Endothelial cell (in vitro differentiated cells): ENCODE measurements around the gene FLT1. TPM values are rescaled to one million over a fixed set of nuclear protein-coding genes. Genes with fewer than 3 reads are reported as not detected.

Source experiments
- DNase-seq: peaks from one replicate; pipeline ENCODE4 v3.0.0; 2021; ENCODE audit warnings: low spot score
- H3K27ac Mint-ChIP-seq: one replicate; pipeline ENCODE4 v1.8.0; 2021; ENCODE audit warnings: mixed read lengths, inconsistent platforms; ENCODE audit not compliant: unreplicated experiment
- H3K27me3 Mint-ChIP-seq: one replicate; pipeline ENCODE4 v1.8.0; 2021; ENCODE audit warnings: mild to moderate bottlenecking, moderate library complexity, mixed read lengths, inconsistent platforms; ENCODE audit not compliant: unreplicated experiment
- H3K36me3 Mint-ChIP-seq: one replicate; pipeline ENCODE4 v1.8.0; 2021; ENCODE audit warnings: mild to moderate bottlenecking, low read depth, mixed read lengths, inconsistent platforms; ENCODE audit not compliant: unreplicated experiment
- H3K4me1 Mint-ChIP-seq: one replicate; pipeline ENCODE4 v1.8.0; 2021; ENCODE audit warnings: mild to moderate bottlenecking, mixed read lengths, inconsistent platforms; ENCODE audit not compliant: unreplicated experiment
- H3K4me3 Mint-ChIP-seq: one replicate; pipeline ENCODE4 v1.8.0; 2021; ENCODE audit warnings: mild to moderate bottlenecking, mixed read lengths, inconsistent platforms; ENCODE audit not compliant: unreplicated experiment
- H3K9me3 Mint-ChIP-seq: one replicate; pipeline ENCODE4 v1.8.0; 2021; ENCODE audit warnings: mixed read lengths, inconsistent platforms; ENCODE audit not compliant: unreplicated experiment
- total RNA-seq: library from RNA; stranded (reverse); fragmentation: NEBNext Ultra II Directional; extraction: Animal tissue kit (Norgen Biotek cat#: 25700); gene quantifications from one replicate; pipeline ENCODE4 v1.2.1, GENCODE V29; 2021; ENCODE audit not compliant: unreplicated experiment
- TF ChIP-seq, protein P1 (sequence below): fragments of 200-600 bp; sonication (generic); IDR thresholded peaks from one replicate; pipeline ENCODE4 v1.5.0; 2021; ENCODE audit warnings: antibody characterized with exemption; ENCODE audit not compliant: unreplicated experiment

FLT1 gene
- total RNA-seq, 1 donor from 2014 or later = 759 TPM

DNA sequence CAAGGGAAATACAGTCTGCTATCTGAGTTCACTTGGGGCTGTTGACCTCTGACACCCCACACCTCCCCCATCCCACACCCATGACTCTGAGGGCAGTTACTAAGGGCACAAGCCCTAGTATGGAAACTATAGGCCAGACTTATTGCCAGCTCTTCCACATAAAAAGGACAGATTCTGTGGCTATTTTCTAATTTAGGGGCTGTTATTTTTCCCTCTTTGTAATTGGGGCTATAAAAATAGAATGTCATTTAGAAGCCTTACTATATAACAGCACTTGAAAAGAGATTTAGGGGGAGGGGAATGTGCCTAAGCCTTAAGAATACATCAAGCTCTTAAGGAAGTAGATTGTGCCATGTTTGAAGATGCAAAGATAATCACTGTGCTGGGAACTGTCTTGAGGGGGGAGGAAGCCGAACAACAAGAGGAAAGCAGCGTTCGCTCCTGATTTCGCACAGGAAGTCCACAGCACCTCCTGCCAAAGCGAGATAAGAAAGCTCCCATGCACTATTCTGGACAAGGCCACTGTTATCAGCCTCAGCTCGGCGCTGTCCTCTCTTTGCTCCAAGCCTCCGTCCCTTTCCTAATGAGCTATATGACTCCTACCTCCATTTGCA, 86.6 kb downstream of the FLT1 start:
- Mint-ChIP-seq H3K9me3 (no peaks in the 10 kb centered on the region), H3K27me3 (peaks cover 31% of the 10 kb centered on the region), H3K27ac (peak overlapping the region; percentile 99), H3K36me3 (peaks cover 43% of the 10 kb centered on the region), H3K4me3 (peak overlapping the region; percentile 72), H3K4me1 (peaks cover 79% of the 10 kb centered on the region)
- TF ChIP-seq, protein P1, sequence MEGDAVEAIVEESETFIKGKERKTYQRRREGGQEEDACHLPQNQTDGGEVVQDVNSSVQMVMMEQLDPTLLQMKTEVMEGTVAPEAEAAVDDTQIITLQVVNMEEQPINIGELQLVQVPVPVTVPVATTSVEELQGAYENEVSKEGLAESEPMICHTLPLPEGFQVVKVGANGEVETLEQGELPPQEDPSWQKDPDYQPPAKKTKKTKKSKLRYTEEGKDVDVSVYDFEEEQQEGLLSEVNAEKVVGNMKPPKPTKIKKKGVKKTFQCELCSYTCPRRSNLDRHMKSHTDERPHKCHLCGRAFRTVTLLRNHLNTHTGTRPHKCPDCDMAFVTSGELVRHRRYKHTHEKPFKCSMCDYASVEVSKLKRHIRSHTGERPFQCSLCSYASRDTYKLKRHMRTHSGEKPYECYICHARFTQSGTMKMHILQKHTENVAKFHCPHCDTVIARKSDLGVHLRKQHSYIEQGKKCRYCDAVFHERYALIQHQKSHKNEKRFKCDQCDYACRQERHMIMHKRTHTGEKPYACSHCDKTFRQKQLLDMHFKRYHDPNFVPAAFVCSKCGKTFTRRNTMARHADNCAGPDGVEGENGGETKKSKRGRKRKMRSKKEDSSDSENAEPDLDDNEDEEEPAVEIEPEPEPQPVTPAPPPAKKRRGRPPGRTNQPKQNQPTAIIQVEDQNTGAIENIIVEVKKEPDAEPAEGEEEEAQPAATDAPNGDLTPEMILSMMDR = no peak
- peak; percentile 80 for DNase-seq

DNA sequence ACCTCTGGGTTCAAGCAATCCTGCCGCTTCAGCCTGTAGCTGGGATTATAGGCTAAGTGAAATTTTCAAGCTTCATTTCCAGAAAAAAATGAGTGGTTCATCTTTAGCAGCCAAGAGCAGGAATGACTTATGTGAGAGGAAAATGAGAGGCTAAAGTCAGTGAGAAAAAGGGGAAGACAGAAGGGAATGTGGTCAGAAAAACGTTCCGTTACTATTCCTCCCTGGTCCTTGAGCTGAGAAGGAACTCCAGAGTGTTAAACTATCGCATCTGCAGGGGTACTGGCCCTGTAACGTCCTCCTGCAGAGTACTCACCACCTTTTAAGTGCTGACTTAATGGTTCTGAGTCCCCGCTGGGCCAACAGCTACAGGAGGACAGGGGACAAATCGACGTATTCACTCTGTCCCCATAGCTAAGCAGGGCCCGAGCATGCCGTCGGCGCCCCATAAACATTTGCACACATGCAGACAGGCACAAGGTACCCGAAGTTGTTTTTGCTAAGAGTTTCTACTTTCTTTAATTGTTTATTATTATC, 88.1 kb downstream of the FLT1 start:
- H3K4me3 Mint-ChIP-seq = no peak overlapping the region
- no peak for DNase-seq
- no peaks in the 10 kb centered on the region for H3K9me3 Mint-ChIP-seq
- H3K36me3 Mint-ChIP-seq = peaks cover 46% of the 10 kb centered on the region
- peaks cover 24% of the 10 kb centered on the region for H3K27me3 Mint-ChIP-seq
- TF ChIP-seq, protein P1 = no peak
- H3K4me1 Mint-ChIP-seq = peaks cover 77% of the 10 kb centered on the region
- H3K27ac Mint-ChIP-seq = peak overlapping the region; percentile 89

DNA sequence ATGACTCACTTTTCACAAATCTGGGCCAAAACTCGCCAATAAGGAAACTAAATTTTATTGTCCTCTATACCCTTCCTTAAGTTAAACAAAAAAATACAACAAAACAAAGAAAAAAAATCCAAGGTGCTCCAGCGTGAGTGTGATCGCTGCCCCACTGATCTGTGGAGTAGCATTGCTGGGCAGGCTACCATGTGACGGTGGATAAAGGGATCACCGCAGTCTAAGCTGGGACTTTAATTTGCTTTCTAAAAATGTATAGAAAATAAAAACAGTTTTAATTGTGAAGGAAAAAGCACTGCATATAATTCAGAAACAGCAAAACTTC, 92.9 kb downstream of the FLT1 start:
- Mint-ChIP-seq H3K4me3 (no peak overlapping the region), H3K36me3 (peaks cover 58% of the 10 kb centered on the region), H3K9me3 (no peaks in the 10 kb centered on the region), H3K27ac (peak overlapping the region; percentile 58), H3K4me1 (peaks cover 77% of the 10 kb centered on the region), H3K27me3 (peaks cover 8% of the 10 kb centered on the region)
- no peak for DNase-seq
- TF ChIP-seq, protein P1 = no peak

DNA sequence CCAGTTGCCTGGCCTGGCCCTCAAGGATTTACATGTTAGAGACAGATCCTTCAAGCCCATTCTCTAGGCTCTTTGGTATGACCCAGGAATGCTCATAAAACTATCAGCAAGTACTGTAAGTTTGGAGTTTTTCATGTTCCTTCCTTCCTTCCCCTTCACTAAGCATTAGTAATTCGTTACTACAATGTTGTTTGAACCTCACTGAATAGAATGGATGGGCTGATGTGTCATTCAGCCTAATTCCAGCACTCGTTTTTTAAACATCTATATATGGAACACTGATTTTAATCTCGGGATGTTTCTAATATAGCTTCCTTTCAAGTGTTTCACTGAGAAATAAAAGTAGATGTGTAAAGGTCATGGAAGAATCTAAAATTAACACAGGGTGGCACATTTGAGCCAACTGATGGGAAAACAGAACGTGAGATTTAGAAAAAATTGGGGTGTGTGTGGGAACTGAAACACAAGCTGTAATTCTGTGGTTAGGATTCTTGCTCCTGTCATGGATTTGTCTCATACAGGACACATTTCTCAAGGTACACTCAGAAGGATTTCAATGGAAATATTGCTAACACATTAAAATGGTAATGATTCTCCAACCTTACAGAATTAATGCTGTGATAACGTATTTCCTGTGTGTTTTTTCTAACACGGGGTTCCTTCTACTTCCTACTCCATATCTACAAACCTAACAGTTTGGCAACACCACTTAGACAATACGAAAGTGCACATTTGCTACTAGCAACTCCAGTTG, 93.4 kb downstream of the FLT1 start:
- Mint-ChIP-seq H3K27me3 (peaks cover 6% of the 10 kb centered on the region), H3K4me1 (peaks cover 77% of the 10 kb centered on the region), H3K36me3 (peaks cover 63% of the 10 kb centered on the region), H3K4me3 (peak overlapping the region; percentile 33), H3K9me3 (no peaks in the 10 kb centered on the region), H3K27ac (peak overlapping the region; percentile 58)
- DNase-seq = no peak
- TF ChIP-seq, protein P1 = no peak

DNA sequence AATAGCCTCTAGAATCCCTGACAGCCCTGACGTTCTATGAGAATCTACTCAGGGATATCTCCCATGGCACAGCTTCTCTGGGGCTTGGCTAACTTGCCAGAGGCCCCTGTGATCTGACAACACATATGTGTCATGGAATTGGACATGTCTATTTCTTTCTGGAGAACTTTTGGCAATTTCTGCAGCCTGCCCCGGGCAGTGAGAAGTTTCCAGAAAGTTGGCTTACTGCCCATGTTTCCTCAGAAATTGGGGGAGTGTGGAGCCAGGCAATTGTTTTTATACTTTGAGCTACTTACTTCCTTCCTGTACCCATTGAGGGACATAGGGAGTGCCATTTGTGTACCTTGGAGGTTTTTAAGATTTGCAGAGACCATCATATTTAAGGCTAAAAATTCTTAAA, 98.9 kb downstream of the FLT1 start:
- H3K9me3 Mint-ChIP-seq = no peaks in the 10 kb centered on the region
- DNase-seq = no peak
- TF ChIP-seq, protein P1 = no peak
- H3K4me1 Mint-ChIP-seq = peaks cover 86% of the 10 kb centered on the region
- no peak overlapping the region for H3K4me3 Mint-ChIP-seq
- no peak overlapping the region for H3K27ac Mint-ChIP-seq
- H3K27me3 Mint-ChIP-seq = peaks cover 22% of the 10 kb centered on the region
- peaks cover 73% of the 10 kb centered on the region for H3K36me3 Mint-ChIP-seq
